Hematopoietic multipotent progenitor cell treated with erythropoietin and hydrocortisone succinate and interleukin-3 and kit ligand, for 8 days (in vitro differentiated cells): ENCODE data around the gene SYNGR1.

Experiments
- DNase-seq: peaks from one replicate; pipeline ENCODE4 v3.0.0-alpha.2; 2015

The SYNGR1 gene

DNA sequence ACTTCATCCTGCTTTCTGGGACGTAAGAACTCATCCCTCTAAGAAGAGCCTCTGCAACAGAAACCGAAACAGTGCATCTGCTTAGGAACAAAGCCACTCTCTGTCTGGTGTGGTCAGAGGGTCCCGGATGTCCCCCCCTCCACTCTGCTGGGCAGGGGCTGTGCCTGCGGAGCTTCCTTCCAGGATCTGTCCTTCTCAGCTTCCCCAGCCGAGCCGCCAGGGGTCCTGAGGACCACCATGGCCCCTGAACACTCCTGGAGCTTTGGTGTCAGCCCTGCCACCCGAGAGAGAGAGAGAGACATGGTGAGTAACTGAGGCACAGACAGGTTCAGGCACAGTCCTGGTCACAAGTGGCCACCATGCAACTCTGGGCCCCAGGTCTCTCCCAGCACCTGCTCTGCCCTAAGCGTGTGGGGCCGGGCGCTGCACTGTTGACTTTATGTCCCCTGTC lies 82.6 kb downstream of the SYNGR1 start:
- DNase-seq: no peak

DNA sequence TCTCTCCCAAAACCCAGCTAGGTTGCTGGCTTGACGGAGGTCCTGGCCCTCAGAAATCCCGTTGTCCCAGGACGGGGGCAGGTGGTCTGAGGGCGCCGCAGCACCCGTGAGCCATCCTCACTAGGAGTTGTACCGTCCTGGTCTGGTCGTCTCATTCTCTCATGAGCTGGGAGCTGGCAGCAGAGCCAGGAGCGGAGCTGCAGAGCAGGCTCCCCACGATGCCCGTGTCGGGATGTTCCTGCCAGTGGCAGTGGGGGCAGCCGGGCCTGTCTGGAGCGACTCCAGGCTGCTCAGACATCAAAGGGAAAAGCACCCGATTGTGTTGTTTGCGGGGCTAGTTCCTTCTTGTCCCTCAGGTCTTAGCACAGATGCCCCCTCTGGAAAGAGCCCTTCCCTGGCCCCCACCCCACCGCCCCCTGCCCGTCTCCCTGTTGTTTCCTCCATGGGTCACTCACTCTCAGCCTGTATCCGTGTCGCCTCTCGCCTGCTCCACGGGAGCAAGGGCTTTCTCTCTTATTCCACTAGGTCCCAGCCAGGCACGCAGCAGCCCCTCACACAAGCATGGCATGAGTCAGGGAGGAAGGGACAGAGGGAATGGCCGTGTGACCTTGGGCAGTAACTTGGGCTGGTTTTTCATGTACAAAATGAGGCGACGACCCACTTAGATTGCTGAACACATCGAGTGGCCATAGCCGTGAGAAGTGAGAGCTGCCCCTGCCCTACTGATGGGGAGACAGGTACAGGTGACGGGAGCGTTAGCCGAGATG lies 83.9 kb downstream of the SYNGR1 start:
- no peak for DNase-seq

DNA sequence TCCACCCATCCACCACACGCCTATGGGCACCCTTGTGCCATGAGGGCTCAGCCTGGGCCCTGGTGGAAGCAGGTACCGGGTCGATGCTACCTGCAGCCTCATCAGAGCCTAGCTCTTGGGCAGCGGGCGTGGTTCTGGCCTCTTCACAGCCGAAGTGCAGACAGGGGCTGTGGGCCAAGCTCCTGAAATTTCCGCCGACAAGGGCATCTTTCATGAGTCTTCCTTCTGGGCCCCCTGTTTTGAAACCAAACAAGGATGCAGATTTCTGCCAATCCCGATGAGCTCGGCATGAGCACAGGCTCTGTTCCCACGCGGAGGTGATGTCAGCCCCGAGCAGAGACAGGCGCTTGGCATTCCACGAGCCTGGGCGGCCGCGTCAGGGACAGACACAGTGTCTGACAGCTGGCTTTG lies 84.5 kb downstream of the SYNGR1 start:
- no peak for DNase-seq

DNA sequence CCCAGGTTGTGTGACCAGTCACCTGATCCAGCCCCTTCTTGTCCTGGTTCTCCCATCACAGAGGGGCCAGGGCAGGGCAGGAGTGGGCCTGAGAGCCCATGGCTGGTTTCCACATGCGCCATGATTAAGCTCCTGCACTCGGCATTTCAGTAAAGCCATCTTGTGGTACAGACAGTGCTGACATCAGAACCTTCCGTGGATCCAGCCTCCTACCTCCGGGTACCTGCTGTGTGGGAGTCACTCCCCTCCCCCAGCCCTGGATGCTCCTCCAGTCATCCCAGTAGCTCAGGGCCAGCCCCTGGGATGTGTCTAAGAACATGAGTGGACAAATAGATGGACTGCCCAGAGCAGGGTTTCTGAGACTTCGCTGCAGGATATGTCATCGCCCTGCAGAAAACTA lies 84.9 kb downstream of the SYNGR1 start:
- no peak for DNase-seq
